Activated naive CD8-positive, alpha-beta T cell treated with anti-CD3 and anti-CD28 coated beads, Interleukin-2, amount 10 ng/mL, durations not matched to agents 7 days and 5 days (primary cell): ENCODE measurements around the gene ZNF81. TPM values are rescaled to one million over a fixed set of nuclear protein-coding genes. Genes with fewer than 3 reads are reported as not detected.
"Not testable (repeated sequence)": the region's sequence is repeated elsewhere in the genome, so short reads cannot be mapped to it uniquely, and the experiment has no call there.

Source experiments
- ATAC-seq: fragments of 150-1000 bp; cut with Tn5 transposase; one replicate; pipeline ENCODE4 v1.10.0; 2021; ENCODE audit warnings: low read depth, moderate library complexity
- POLR2A ChIA-PET: fragments of 350-600 bp; sonication (Branson Sonifier 250); formaldehyde crosslinking; loops from one replicate; lab custom pipeline; 2021; ENCODE audit warnings: antibody characterized with exemption; lab: Charles Lee
- DNase-seq: peaks from one replicate; pipeline ENCODE4 v3.0.0; 2021
- H3K27ac Mint-ChIP-seq: one replicate; pipeline ENCODE4 v1.8.0; 2022; ENCODE audit warnings: mild to moderate bottlenecking, mixed read lengths
- H3K27me3 Mint-ChIP-seq: one replicate; pipeline ENCODE4 v1.8.0; 2022; ENCODE audit warnings: mild to moderate bottlenecking, moderate library complexity, mixed read lengths
- H3K36me3 Mint-ChIP-seq: one replicate; pipeline ENCODE4 v1.8.0; 2021; ENCODE audit warnings: mild to moderate bottlenecking, mixed read lengths
- H3K4me1 Mint-ChIP-seq: one replicate; pipeline ENCODE4 v1.8.0; 2021; ENCODE audit warnings: mixed read lengths
- H3K4me3 Mint-ChIP-seq: one replicate; pipeline ENCODE4 v1.8.0; 2022; ENCODE audit warnings: mild to moderate bottlenecking, moderate library complexity, mixed read lengths
- H3K9me3 Mint-ChIP-seq: one replicate; pipeline ENCODE4 v1.8.0; 2021; ENCODE audit warnings: mixed read lengths
- total RNA-seq, 2 experiments: library from RNA; stranded (reverse); gene quantifications; one replicate each; pipeline ENCODE4 v1.2.3, GENCODE V29; 2021

Gene ZNF81
- total RNA-seq, 2 experiments from 2014 or later: 9.1 to 14.3 TPM

DNA sequence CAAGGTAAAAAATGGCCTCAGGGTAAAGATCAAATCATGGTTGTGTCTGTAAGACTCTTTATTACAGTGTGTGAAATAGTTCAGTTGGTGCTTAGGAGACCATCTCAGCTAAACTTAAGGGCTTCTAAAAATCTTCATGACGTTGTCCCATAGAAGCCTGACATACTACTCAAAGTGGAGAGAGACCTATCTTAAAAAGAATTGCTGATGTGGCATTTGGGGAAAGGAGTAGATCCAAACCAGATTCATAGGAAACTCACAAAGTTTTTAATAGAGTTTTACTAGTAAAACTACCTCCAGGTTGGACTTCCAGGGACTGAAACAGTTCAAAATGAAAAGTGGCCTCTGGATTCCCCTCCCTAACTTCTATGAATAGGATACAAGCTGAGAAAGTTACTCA lies 81.6 kb downstream of the ZNF81 start:
- peaks cover 19% of the 10 kb centered on the region for H3K9me3 Mint-ChIP-seq
- POLR2A ChIA-PET: no interaction called here
- peaks cover 32% of the 10 kb centered on the region for H3K36me3 Mint-ChIP-seq
- no peaks in the 10 kb centered on the region for H3K4me1 Mint-ChIP-seq
- no peak overlapping the region for H3K4me3 Mint-ChIP-seq
- no peak for ATAC-seq
- no peak for DNase-seq
- no peaks in the 10 kb centered on the region for H3K27me3 Mint-ChIP-seq
- no peak overlapping the region for H3K27ac Mint-ChIP-seq

DNA sequence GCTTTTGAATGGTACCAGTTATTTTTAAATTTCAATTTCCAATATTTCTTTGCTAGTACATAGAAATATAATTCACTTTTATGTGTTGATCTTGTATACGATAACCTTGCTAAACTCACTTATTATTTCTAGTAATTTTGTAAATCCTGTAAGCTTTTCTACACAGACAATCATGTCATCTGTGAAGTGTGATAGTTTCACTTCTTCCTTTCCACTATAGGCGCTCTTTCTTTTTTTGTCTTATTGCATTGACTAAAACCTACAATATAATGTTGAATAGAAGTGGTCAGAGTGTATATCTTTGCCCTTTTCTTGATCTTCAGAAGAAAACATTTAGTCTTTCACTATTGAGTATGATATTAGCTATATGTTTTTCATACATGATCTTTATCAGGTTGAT lies 90.5 kb downstream of the ZNF81 start:
- Mint-ChIP-seq H3K36me3 (no peaks in the 10 kb centered on the region), H3K4me3 (no peak overlapping the region), H3K27ac (no peak overlapping the region), H3K27me3 (no peaks in the 10 kb centered on the region), H3K9me3 (no peaks in the 10 kb centered on the region), H3K4me1 (no peaks in the 10 kb centered on the region)
- ATAC-seq (no peak), DNase-seq (no peak)
- POLR2A ChIA-PET: no interaction called here

DNA sequence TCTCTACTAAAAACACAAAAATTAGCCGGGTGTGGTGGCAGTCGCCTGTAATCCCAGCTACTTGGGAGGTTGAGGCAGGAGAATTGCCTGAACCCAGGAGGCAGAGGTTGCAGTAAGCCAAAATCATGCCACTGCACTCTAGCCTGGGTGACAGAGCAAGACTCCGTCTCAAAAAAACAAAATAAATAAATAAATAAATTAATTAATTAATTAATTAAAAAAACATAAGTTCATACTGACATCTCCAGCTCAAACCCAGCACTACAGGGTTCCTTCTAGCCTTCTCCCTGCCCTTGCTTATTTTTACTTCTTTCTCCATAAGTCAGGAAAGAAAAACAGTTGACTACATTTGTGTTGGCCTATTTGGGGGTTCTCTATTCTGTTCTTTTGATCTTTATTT lies 95.3 kb downstream of the ZNF81 start:
- POLR2A ChIA-PET, DNase-seq, ATAC-seq, H3K27ac Mint-ChIP-seq, H3K9me3 Mint-ChIP-seq, H3K4me3 Mint-ChIP-seq, H3K4me1 Mint-ChIP-seq, H3K36me3 Mint-ChIP-seq, H3K27me3 Mint-ChIP-seq: not testable (repeated sequence)

DNA sequence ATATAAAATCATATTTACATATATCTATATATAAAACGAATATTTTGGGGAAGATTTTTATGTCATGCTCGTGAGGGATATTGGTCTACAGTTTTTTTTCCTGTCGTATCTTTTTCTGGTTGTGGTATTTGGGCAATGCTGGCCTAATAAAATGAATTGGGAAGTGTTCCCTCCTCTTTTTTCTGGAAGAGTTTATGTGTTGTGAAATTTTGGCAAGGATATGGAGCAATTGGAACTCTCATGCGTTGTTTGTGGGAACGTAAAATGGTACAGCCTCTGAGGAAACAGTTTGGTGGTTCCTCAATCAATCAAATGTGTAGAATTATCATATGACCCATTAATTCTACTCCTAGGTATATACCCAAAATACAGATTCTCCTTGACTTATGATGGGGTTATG lies 97.2 kb downstream of the ZNF81 start:
- H3K27me3 Mint-ChIP-seq: no peaks in the 10 kb centered on the region
- peaks cover 7% of the 10 kb centered on the region for H3K4me1 Mint-ChIP-seq
- no peak for ATAC-seq

DNA sequence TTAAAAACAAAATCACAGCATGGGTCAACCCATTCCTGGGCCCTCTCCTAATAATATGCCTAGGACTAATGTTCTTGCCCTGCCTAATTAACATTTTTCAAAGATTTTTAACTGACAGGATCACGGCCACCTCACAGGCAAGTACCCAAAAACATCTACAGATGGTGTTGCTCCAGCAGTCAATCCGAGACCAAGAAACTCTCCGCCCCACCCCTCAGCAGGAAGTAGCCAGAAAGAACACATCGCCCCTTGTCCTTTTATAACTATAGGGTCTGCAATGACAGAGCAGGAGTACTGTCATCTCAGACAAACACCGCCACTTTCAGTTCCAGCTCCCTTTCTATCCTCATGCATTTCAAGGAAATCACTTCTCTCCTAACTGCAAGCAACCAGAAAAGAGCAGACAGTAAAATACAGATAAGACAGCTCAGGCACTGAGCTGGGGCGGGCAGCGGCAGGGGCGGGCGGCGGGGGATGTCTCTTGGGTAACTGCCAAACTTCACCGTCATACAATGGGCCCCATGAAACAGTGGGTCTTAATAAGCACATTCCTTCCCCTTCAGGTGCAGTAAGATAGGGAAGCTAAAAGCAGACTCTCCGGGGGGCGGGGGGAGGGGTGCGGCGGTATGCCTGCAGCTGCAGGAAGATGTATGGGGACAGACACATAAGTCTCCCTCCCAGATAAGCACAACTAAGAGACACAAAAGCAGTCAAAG lies 99.7 kb downstream of the ZNF81 start:
- Mint-ChIP-seq H3K4me1 (peaks cover 7% of the 10 kb centered on the region), H3K27me3 (no peaks in the 10 kb centered on the region), H3K36me3 (no peaks in the 10 kb centered on the region), H3K4me3 (peak overlapping the region; percentile 83), H3K9me3 (no peaks in the 10 kb centered on the region), H3K27ac (peak overlapping the region; percentile 82)
- POLR2A ChIA-PET: no interaction called here
- peak; percentile 22 for ATAC-seq
- DNase-seq: no peak

More for the DNA sequence above, 97.2 kb downstream of the ZNF81 start:
- Mint-ChIP-seq H3K9me3 (no peaks in the 10 kb centered on the region), H3K36me3 (no peaks in the 10 kb centered on the region), H3K27ac (no peak overlapping the region), H3K4me3 (no peak overlapping the region)
- no peak for DNase-seq
- POLR2A ChIA-PET: no interaction called here

DNA sequence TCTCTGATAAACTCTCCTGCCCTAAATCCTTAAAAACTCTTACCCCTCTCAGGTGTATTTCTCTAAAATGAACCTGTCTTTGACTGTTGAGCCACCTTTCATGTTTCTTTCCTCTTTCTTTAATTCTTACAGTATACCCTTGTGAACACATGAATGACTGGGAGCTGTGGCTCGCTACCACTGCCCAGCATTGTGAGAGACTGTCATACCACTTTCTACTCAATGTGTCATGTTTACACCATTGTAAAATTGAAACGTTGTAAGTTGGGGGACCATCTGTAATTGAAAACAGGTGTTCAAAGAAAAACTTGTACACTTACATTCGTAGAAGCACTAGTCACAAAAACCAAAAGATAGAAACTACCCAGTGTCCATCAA lies 100.2 kb downstream of the ZNF81 start:
- H3K4me1 Mint-ChIP-seq: peaks cover 7% of the 10 kb centered on the region
- H3K36me3 Mint-ChIP-seq: no peaks in the 10 kb centered on the region
- ATAC-seq (no peak), DNase-seq (no peak)
- no peak overlapping the region for H3K27ac Mint-ChIP-seq
- no peaks in the 10 kb centered on the region for H3K9me3 Mint-ChIP-seq
- no peaks in the 10 kb centered on the region for H3K27me3 Mint-ChIP-seq
- H3K4me3 Mint-ChIP-seq: peak overlapping the region; percentile 83
- POLR2A ChIA-PET: no interaction called here

DNA sequence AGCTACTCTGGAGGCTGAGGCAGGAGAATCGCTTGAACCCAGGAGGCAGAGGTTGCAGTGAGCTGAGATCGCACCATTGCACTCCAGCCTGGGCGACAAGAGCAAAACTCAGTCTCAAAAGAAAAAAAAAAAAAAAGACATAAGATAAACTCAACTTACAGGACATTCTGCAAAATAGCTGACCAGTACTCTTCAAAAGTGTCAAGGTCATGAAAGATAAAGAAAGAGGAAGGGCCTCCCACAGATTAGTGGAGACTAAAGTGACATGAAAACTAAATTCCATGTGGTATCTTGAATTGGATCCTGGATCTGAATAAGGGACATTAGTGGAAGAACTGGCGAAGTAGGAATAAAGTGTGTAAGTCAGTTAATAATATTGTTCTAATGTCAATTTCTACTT lies 103.7 kb downstream of the ZNF81 start:
- ATAC-seq: no peak
- Mint-ChIP-seq H3K27me3 (no peaks in the 10 kb centered on the region), H3K9me3 (peaks cover 6% of the 10 kb centered on the region), H3K27ac (no peak overlapping the region), H3K4me1 (peaks cover 7% of the 10 kb centered on the region), H3K4me3 (no peak overlapping the region), H3K36me3 (no peaks in the 10 kb centered on the region)
- no peak for DNase-seq
- POLR2A ChIA-PET: no interaction called here

DNA sequence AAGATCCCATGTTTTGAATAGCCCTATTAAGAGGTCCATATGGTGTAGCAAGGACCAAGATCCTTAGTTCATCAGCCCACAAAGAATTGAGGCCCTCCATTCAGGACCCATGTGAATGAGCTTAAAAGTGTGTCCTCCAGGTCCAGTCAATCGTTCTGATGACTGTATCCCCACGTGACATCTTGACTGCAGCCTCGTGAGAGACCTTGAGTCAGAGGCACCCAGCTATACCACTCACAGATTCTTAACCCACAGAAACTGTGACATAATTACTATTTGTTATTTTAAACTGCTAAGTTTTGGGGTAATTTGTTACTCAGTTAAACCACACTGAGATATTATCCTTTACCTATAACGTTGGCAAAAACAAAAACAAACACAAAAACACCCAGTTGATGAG lies 104.7 kb downstream of the ZNF81 start:
- Mint-ChIP-seq H3K27ac (no peak overlapping the region), H3K9me3 (peaks cover 6% of the 10 kb centered on the region), H3K4me1 (peaks cover 3% of the 10 kb centered on the region), H3K36me3 (no peaks in the 10 kb centered on the region), H3K4me3 (no peak overlapping the region), H3K27me3 (no peaks in the 10 kb centered on the region)
- ATAC-seq: no peak
- no peak for DNase-seq
- POLR2A ChIA-PET: no interaction called here

DNA sequence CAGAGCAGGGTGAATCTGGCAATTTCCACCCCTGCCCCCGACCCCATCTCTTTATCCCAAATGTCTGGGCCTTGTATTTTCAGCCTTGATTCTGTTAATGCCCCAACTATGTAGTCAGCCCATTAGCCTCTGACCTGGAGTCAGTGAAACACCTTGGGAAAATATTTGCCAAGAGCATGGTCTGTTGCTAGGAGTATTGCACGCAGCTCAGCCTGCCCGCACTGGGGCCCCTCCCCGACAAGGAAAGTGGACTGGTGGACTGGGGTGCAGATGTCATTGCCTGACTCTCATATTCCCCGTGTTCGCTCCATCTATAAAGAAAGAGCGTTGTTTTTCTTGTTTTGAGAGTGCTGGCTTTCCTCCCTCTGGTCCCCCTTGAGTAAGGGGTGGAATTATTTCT lies 118.6 kb downstream of the ZNF81 start:
- H3K27me3 Mint-ChIP-seq, ATAC-seq, H3K36me3 Mint-ChIP-seq, H3K4me3 Mint-ChIP-seq, H3K9me3 Mint-ChIP-seq, H3K4me1 Mint-ChIP-seq, DNase-seq, POLR2A ChIA-PET, H3K27ac Mint-ChIP-seq: not testable (repeated sequence)

DNA sequence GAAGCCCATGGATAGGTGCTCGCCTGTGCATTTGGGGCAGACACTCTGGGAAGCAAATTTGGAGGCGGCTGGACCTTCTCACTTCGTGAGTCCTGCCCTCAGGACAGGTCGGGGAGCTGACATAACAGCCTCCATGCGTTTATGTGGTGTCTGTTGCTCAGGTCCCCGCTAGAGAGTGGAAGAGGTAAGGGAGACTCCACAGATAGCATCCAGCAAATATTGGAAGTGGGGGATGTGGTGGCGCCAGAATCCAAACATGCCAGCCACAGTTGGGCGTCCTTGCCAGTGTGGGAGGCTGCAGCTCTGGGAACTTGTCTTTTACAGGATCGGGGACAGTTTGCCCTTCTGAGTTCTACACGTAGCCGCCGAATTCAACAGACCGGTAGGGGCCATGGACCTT lies 119.3 kb downstream of the ZNF81 start:
- H3K4me3 Mint-ChIP-seq: no peak overlapping the region
- H3K27me3 Mint-ChIP-seq: no peaks in the 10 kb centered on the region
- ATAC-seq (no peak), DNase-seq (no peak)
- no peaks in the 10 kb centered on the region for H3K4me1 Mint-ChIP-seq
- H3K36me3 Mint-ChIP-seq: no peaks in the 10 kb centered on the region
- H3K9me3 Mint-ChIP-seq: peaks cover 5% of the 10 kb centered on the region
- POLR2A ChIA-PET: no interaction called here
- H3K27ac Mint-ChIP-seq: no peak overlapping the region

DNA sequence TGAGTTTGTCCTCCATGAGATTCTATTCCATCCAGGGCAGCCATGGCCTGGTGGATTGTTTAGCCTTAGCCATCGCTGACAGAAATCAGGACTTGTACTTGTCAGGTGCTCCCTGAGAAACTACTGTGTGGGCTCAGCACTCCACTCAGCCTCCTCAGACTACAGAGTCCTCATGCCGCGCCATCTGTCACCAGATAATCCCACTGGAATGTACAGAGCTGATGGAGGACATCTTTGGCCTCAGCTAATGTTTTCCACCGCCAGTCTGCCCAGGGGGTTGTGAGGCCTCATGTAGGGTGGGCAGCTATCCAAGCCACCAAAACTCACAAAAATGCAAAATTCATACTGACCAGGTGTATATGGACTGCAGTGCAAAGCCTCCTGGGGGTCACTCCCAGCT lies 121.5 kb downstream of the ZNF81 start:
- H3K4me3 Mint-ChIP-seq, H3K9me3 Mint-ChIP-seq: not testable (repeated sequence)

DNA sequence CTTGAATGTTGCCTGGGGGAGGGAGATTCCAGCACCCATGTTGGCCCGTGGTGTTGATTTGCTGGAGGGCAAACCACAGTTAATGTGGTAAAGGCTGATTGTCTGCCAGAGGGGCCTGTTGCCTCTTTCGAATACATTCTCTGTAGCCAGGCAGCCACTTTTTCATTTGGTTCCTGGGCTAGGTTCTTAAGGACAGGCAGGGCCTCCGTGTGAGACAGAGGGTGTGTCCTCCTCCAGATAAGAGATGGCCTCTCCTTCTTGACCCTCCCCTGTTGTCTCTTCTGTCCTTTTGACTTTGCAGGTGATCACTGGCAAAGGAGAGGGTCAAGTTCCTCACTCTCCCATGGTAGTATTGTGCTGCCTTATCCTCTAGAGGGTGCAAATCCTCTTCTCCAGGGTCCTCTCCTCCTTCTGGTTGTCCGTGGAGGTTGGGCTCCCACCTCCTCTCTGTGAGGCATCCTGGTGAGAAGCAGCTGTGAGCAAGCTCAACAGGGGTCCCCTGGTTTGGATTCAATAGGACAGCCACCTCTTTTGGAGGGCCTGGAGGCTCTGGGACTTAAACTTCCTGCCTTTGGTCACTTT lies 122.2 kb downstream of the ZNF81 start:
- POLR2A ChIA-PET: no interaction called here
- DNase-seq: no peak
- Mint-ChIP-seq H3K36me3 (no peaks in the 10 kb centered on the region), H3K27me3 (no peaks in the 10 kb centered on the region), H3K4me1 (no peaks in the 10 kb centered on the region), H3K9me3 (no peaks in the 10 kb centered on the region), H3K27ac (no peak overlapping the region), H3K4me3 (no peak overlapping the region)
- ATAC-seq: peak; percentile 60

More for the DNA sequence above, 121.5 kb downstream of the ZNF81 start:
- H3K27me3 Mint-ChIP-seq, H3K27ac Mint-ChIP-seq, H3K4me1 Mint-ChIP-seq, ATAC-seq, DNase-seq, H3K36me3 Mint-ChIP-seq, POLR2A ChIA-PET: not testable (repeated sequence)

DNA sequence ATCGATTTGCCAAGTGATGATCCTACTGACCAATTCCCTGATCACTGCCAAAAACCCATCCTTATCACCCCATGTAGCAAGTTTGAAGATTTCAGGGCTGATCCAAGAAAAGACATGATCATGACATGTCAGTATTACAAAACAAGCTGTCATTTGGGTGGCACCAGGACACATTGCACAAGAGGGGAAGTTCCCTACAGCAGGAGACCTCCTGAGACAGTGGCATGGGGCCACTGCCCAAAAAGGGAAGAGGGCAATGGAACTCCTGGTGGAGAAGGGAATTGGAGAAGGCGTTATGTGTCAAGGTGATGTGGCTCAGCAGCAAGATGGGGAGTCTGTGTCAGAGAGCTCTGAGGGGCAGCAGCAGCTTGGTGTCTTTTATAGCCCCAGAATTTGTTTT lies 123.7 kb downstream of the ZNF81 start:
- Mint-ChIP-seq H3K36me3 (no peaks in the 10 kb centered on the region), H3K27ac (no peak overlapping the region), H3K4me1 (no peaks in the 10 kb centered on the region), H3K4me3 (no peak overlapping the region), H3K9me3 (peaks cover 6% of the 10 kb centered on the region), H3K27me3 (no peaks in the 10 kb centered on the region)
- POLR2A ChIA-PET: no interaction called here
- DNase-seq (no peak), ATAC-seq (no peak)

DNA sequence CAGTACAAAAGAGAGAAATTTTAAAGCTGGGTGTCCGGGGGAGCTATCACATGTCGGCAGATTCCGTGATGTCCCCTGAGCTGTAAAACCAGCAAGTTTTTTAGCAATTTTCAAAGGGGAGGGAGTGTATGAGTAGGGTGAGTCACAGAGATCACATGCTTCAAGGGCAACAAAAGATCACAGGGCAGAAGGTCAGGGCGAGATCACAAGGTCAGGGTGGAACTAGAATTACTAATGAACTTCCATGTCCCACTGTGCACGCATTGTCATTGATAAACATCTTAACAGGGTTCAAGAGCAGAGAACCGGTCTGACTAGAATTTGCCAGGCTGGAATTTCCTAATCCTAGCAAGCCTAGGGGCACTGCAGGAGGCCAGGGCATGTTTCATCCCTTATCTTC lies 125.1 kb downstream of the ZNF81 start:
- POLR2A ChIA-PET, H3K36me3 Mint-ChIP-seq, H3K4me1 Mint-ChIP-seq, DNase-seq, H3K27ac Mint-ChIP-seq, ATAC-seq, H3K4me3 Mint-ChIP-seq, H3K27me3 Mint-ChIP-seq, H3K9me3 Mint-ChIP-seq: not testable (repeated sequence)
